ENCODE data around the gene NPEPPS. TPM values are rescaled to one million over a fixed set of nuclear protein-coding genes. Genes with fewer than 3 reads are reported as not detected.
"Not testable (repeated sequence)": the region's sequence is repeated elsewhere in the genome, so short reads cannot be mapped to it uniquely, and the experiment has no call there.

The NPEPPS gene
- total and polyA plus RNA-seq, 2 donors, result 53.1 to 202 TPM

DNA sequence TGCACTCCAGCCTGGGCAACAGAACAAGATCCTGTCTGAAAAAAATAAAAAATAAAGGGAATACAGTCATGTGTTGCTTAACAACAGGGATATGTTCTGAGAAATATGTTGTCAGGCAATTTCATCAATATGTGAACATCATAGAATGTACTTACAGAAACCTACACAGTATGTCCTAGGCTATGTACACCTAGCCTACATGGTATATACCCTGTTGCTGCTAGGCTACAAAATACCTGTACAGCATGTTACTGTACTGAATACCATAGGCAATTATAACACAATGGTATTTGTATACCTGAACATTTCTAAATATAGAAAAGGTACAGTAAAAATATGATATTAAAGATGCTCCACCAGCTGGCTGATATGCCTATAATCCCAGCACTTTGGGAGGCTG lies 62.6 kb downstream of the NPEPPS start:
- DNase-seq (ENCODE audit: extremely low spot score); H3K27ac ChIP-seq (ENCODE audit: low read depth); H3K36me3 ChIP-seq (ENCODE audit: insufficient read depth); H3K4me1 ChIP-seq (ENCODE audit: insufficient read depth); H3K4me3 ChIP-seq (ENCODE audit: low read depth, low read length): not testable (repeated sequence)

DNA sequence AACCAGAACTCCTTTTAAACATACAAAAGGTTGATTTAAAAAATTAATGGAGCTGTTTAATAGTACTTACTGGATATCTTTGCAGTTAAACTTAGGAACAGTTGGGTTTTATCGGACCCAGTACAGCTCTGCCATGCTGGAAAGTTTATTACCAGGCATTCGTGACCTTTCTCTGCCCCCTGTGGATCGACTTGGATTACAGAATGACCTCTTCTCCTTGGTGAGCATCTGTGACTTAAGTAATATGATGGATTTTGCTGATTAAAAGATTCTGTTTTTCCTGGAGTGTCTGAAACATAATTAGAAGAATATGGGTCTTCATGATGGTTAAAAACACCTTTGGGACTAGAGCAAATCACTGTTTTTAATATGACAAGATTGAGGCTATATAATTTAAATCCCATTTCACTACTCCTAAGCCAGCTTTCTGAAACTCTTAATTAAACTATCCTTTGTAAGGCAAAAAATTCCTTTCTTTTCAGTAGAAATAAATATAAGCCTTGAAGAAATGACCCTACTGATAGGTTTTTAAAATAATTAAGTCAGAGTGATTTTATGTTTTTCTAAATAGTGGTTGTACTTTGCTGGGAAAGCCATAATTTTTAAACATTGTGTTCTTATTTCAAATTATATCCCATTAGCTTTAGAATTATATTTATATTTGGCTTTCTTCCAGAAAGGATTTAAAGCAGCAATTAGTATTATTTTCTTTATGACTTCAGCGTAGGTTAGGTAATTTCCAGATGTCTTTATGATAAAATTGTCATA lies 73.1 kb downstream of the NPEPPS start:
- H3K36me3 ChIP-seq (ENCODE audit: insufficient read depth), result no peaks in the 10 kb centered on the region
- 36% methylated on average over 4 of the region's 4 CpGs for WGBS
- no peak overlapping the region for H3K27ac ChIP-seq (ENCODE audit: low read depth)

DNA sequence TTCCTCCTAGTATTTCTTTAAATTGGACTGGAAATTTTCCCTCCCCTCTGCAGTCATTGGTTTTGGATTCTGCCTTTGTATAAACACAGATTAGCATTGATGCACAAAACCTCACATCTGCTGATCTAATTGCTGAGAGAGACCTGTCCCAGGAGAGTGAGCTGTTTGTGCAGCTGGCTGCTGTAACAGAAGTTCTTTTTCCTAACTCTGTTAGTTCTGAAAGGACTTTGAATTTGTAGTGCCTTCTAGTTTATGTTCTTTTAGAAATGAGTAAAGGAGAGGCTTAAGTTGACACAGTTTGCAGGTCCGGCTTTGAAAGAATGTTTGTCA lies 73.7 kb downstream of the NPEPPS start:
- WGBS, result 37% methylated on average over 1 of the region's 1 CpG
- Histone ChIP-seq H3K4me3 (ENCODE audit: low read depth, low read length) (no peak overlapping the region), H3K36me3 (ENCODE audit: insufficient read depth) (peaks cover 1% of the 10 kb centered on the region), H3K4me1 (ENCODE audit: insufficient read depth) (no peaks in the 10 kb centered on the region), H3K27ac (ENCODE audit: low read depth) (no peak overlapping the region)
- no peak for DNase-seq (ENCODE audit: extremely low spot score)

More for the DNA sequence above, 73.1 kb downstream of the NPEPPS start:
- no peak for DNase-seq (ENCODE audit: extremely low spot score)
- Histone ChIP-seq H3K4me3 (ENCODE audit: low read depth, low read length) (no peak overlapping the region), H3K4me1 (ENCODE audit: insufficient read depth) (no peaks in the 10 kb centered on the region)

DNA sequence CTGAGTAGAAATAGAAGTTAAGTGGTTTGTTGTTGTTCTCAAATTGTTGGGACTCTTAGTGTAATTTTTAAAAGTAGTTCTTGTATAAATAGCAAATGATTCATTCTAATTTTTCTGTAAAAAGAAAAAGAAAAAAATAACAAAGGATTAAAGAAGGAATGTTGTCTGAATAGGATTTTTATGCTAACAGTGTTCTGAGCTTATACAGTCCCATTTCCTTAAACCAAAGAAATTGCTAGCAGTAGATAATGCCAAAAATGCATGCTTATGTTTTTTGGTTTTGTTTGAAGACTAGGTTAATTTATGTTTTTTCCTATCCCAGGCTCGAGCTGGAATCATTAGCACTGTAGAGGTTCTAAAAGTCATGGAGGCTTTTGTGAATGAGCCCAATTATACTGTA lies 74.1 kb downstream of the NPEPPS start:
- no peaks in the 10 kb centered on the region for H3K4me1 ChIP-seq (ENCODE audit: insufficient read depth)
- H3K36me3 ChIP-seq (ENCODE audit: insufficient read depth), result peaks cover 1% of the 10 kb centered on the region
- 25% methylated on average over 1 of the region's 1 CpG for WGBS
- no peak overlapping the region for H3K27ac ChIP-seq (ENCODE audit: low read depth)
- no peak for DNase-seq (ENCODE audit: extremely low spot score)
- no peak overlapping the region for H3K4me3 ChIP-seq (ENCODE audit: low read depth, low read length)

DNA sequence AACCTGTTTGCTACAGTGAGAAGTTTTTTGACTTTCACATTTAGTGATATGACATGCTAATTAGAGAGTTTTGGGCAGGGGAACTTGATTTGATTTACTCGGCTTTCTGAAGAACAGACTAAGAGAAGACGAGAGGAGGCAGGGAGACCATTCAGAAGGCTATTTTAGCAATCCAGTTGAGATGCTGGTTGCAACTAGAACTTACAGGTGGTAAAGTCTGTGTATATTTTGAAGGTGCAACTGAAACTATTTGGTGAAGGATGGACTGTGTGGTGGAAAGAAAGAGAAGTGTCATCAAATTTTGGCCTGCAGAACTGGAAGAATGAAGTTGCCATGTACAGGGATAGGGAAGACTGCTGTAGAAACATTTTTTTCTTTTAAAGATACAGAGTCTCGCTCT lies 76.6 kb downstream of the NPEPPS start:
- H3K27ac ChIP-seq (ENCODE audit: low read depth), result no peak overlapping the region
- peaks cover 1% of the 10 kb centered on the region for H3K36me3 ChIP-seq (ENCODE audit: insufficient read depth)
- no peak overlapping the region for H3K4me3 ChIP-seq (ENCODE audit: low read depth, low read length)
- H3K4me1 ChIP-seq (ENCODE audit: insufficient read depth), result no peaks in the 10 kb centered on the region
- 95% methylated on average over 3 of the region's 3 CpGs for WGBS
- no peak for DNase-seq (ENCODE audit: extremely low spot score)

DNA sequence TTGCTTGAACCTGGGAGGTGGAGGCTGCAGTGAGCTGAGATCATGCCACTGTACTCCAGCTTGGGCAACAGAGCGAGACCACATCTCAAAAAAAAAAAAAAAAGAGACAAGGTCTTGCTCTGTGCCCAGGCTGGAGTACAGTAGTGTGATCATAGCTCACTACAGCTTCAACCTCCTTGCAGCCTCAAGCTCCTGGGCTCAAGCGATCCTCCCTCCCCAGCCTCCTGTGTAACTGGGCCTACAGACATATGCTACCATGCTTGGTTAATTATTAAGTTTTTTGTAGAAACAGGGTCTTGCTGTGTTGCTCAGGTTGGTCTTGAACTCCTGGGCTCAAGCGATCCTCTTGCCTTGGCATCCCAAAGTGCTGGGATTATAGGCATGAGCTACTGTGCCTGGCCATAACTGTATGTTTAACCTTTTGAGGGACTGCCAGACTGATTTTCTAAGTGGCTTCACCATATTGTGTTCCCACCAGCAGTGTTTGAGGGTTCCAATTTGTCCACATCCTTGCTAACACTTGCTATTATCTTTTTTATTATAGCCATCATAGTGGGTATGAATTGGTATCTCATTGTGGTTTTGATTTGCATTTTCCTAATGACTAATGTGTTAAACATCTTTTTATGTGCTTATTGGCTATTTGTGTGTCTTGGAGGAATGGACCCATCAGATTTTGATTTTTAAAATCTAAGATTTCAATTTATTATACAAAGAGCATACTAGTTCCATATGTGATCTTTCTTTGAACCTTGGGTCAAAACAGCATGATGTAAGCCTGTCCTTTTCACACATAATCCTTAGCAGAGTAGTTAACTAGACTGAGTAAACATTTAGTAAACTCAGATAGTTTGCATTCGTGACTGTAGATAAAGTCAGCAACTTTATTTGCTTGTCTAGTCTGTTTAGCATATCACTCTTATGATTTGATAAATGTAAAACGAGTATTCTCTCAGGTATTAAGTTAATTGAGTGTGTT lies 80.8 kb downstream of the NPEPPS start:
- no peak overlapping the region for H3K27ac ChIP-seq (ENCODE audit: low read depth)
- H3K4me3 ChIP-seq (ENCODE audit: low read depth, low read length), result no peak overlapping the region
- DNase-seq (ENCODE audit: extremely low spot score), result no peak
- WGBS, result 74% methylated on average over 5 of the region's 5 CpGs
- H3K4me1 ChIP-seq (ENCODE audit: insufficient read depth), result no peaks in the 10 kb centered on the region
- H3K36me3 ChIP-seq (ENCODE audit: insufficient read depth), result peaks cover 1% of the 10 kb centered on the region

DNA sequence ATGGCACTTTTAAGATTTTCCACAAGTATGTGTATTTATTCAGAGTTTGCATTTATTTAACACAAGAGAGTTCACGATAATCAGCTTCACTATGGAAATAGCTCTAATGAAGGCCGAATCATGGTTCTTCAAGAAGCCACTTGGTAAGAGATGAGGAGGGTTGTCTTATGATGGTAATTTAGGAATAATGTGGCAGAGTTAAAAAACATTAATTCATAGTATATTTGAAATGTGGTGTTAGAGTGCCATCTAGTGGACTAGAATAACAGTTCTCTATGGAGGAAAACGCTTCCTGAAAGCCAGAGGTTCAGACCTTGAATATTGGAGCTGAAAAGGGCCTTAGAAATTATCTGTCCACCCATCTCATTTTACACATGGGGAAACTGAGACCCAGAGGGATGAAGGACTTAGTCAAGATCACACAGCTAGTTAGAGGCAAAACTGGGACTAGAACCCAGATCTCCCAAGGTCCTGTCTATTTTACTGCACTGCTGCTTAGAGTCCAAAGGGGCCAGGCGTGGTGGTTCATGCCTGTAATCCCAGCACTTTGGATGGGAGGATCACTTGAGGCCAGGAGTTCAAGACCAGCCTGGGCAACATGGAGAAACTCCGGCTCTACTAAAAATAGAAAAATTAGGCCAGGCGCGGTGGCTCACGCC lies 85.0 kb downstream of the NPEPPS start:
- peak; percentile 40 for DNase-seq (ENCODE audit: extremely low spot score)
- H3K36me3 ChIP-seq (ENCODE audit: insufficient read depth), result peaks cover 7% of the 10 kb centered on the region
- no peaks in the 10 kb centered on the region for H3K4me1 ChIP-seq (ENCODE audit: insufficient read depth)
- 75% methylated on average over 8 of the region's 8 CpGs for WGBS
- no peak overlapping the region for H3K4me3 ChIP-seq (ENCODE audit: low read depth, low read length)
- H3K27ac ChIP-seq (ENCODE audit: low read depth), result no peak overlapping the region

DNA sequence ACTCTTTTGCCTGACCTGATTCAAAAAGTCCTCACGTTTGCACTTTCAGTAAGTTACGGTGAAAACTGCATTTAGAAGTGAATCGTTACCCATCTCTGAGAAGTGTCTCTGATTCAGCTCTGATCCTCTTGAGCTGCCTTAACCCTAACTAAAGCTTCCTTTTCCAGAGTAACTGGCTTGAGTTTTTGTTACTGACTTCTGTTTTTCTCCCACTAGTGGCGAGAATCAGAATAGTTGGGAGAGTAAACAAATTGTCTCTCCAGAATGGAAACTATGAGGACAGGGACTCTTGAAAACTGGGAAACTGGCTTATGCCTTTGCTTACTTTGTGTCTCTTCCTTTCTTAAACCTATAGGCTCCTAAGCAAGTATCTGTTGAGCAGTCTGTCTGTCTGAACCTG lies 87.5 kb downstream of the NPEPPS start:
- peaks cover 7% of the 10 kb centered on the region for H3K36me3 ChIP-seq (ENCODE audit: insufficient read depth)
- H3K4me3 ChIP-seq (ENCODE audit: low read depth, low read length), result no peak overlapping the region
- H3K4me1 ChIP-seq (ENCODE audit: insufficient read depth), result no peaks in the 10 kb centered on the region
- no peak overlapping the region for H3K27ac ChIP-seq (ENCODE audit: low read depth)
- DNase-seq (ENCODE audit: extremely low spot score), result no peak
- WGBS, result 40% methylated on average over 4 of the region's 4 CpGs

DNA sequence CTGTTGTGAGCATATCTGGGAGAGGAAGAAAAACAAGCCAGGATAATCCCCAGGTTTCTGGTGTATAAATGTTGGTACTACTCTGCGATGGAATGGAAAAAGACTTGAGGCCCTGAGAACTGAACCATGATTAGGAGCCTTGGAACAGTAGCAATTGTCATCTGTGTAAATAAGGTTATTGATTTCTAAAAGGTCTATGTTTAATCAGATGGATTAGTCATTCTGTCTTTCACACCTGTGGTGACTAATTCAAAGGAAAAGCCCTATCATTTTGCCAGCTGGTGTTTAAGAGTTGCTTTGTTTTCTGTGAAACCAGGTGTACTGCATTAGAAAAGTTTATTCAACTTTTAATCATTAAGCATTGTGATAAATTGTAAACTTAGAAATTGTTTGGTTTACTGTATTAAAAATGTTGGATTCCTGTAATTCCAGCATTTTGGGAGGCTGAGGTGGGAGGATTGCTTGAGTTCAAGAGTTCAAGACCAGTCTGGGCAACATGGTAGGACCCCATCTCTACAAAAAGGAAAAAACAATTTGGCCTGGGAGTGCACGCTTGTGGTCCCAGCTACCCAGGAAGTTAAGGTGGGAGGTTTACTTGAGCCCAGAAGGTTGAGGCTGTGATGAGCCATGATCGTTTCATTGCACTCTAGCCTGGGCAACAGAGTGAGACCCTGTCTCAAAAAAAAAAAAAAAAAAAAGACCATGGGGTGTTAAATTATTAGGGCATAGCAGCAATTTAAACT lies 89.8 kb downstream of the NPEPPS start:
- 84% methylated on average over 3 of the region's 3 CpGs for WGBS
- H3K36me3 ChIP-seq (ENCODE audit: insufficient read depth), result peaks cover 7% of the 10 kb centered on the region
- no peak overlapping the region for H3K4me3 ChIP-seq (ENCODE audit: low read depth, low read length)
- H3K4me1 ChIP-seq (ENCODE audit: insufficient read depth), result no peaks in the 10 kb centered on the region
- no peak overlapping the region for H3K27ac ChIP-seq (ENCODE audit: low read depth)
- DNase-seq (ENCODE audit: extremely low spot score), result no peak

DNA sequence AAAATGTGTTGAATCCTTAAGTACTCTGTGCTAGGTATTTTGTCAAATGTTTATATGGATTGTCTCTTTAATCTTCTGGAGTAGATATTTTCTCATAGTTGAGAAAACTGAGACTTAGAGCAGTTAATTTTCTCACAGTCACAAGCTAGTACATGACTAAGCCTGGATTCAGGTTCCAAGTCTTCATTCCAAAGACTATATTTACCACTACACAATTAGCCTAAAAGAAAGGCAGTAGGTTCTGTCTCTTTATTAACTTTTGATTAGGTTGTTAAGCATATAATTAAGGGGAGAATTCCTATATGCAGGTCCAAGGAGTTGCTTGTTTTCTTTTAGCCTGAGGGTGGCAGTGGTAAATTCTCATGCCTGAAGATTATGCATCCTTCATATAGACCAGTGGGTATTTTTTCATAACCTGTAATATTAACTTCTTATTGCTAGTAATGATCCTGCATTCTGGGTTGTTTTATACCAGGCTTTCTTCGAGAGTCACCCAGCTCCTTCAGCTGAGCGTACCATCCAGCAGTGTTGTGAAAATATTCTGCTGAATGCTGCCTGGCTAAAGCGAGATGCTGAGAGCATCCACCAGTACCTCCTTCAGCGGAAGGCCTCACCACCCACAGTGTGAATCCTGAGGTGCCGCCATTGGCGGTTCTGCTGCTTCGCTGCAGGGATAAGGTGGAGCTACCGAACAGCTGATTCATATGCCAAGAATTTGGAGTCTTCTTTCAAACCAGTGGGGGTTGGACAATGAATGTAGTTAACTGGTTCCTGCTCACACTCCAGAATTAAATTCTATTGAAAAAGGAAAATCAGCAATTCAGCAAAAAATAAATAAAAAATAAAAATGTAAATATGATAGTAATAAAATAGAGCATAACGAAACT lies 90.6 kb downstream of the NPEPPS start:
- H3K36me3 ChIP-seq (ENCODE audit: insufficient read depth), result peaks cover 7% of the 10 kb centered on the region
- H3K27ac ChIP-seq (ENCODE audit: low read depth), result no peak overlapping the region
- H3K4me3 ChIP-seq (ENCODE audit: low read depth, low read length), result no peak overlapping the region
- 26% methylated on average over 9 of the region's 9 CpGs for WGBS
- H3K4me1 ChIP-seq (ENCODE audit: insufficient read depth), result no peaks in the 10 kb centered on the region
- DNase-seq (ENCODE audit: extremely low spot score), result no peak

DNA sequence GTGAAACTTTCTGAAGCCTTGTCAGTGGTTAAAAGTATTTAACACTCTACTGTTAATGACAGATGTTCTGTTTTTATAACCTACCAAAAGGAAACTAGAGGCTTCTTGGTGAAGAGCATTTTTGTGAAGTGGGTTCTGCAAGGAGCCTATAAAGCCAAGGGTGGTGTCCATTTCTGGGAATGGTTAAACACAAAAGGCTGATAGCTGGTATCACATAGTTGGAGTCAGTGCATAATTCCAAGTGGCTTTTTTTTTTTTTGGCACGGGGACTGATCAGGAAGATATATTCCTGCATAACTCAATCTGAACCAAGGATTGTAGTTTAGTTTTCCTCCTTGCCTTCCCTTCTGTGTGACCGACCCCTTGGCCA lies 91.3 kb downstream of the NPEPPS start:
- 27% methylated on average over 2 of the region's 2 CpGs for WGBS
- Histone ChIP-seq H3K36me3 (ENCODE audit: insufficient read depth) (peaks cover 7% of the 10 kb centered on the region), H3K4me1 (ENCODE audit: insufficient read depth) (no peaks in the 10 kb centered on the region), H3K27ac (ENCODE audit: low read depth) (no peak overlapping the region), H3K4me3 (ENCODE audit: low read depth, low read length) (no peak overlapping the region)
- DNase-seq (ENCODE audit: extremely low spot score), result no peak

DNA sequence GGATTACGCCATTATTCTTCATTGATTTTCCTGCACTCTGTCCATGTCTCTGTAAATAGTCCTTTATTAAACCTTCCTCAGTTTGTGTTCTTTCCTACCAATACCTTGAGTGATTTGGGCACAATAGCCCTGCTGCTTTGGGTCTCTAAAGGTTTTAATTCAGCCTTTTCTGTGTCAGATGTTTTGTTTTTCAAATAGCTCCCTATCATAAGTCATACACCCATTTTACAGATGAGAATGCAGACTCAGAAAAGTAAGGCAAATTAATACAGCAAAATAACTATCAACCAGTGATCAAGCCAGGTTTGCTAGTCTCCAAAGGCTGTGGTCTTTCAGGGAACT lies 93.8 kb downstream of the NPEPPS start:
- Histone ChIP-seq H3K4me3 (ENCODE audit: low read depth, low read length) (no peak overlapping the region), H3K36me3 (ENCODE audit: insufficient read depth) (peaks cover under 1% of the 10 kb centered on the region), H3K4me1 (ENCODE audit: insufficient read depth) (no peaks in the 10 kb centered on the region), H3K27ac (ENCODE audit: low read depth) (no peak overlapping the region)
- no peak for DNase-seq (ENCODE audit: extremely low spot score)
- WGBS, result 62% methylated on average over 1 of the region's 1 CpG
